ENCODE results near the gene PPP6R2.

PPP6R2 gene

GRCh38 chr22:50299785-50300619 is 43.1 kb upstream of the PPP6R2 start:
- Histone ChIP-seq H3K36me3 (ENCODE audit: control insufficient read depth in 1 of 2, insufficient read depth in 2 of 2, low read length in 2 of 2) (no peaks in the 10 kb centered on the region), H3K27ac (ENCODE audit: low read depth, low read length) (peak overlapping the region; percentile 66), H3K9ac (ENCODE audit: low read depth in 1 of 2, low read length in 2 of 2) (peak overlapping the region in 1 of 2 donors; percentile 25), H3K27me3 (ENCODE audit: control insufficient read depth in 1 of 2, insufficient read depth in 2 of 2, low read length in 2 of 2) (no peaks in the 10 kb centered on the region), H3K4me1 (ENCODE audit: control insufficient read depth in 1 of 2, insufficient read depth in 2 of 2, low read length in 2 of 2) (peaks cover 73 to 76% of the 10 kb centered on the region in 2 donors), H3K4me3 (ENCODE audit: low read depth in 1 of 2, low read length in 2 of 2) (peak overlapping the region; percentile 32 to 43), H3K9me3 (ENCODE audit: control insufficient read depth in 1 of 2, low read length in 2 of 2) (no peaks in the 10 kb centered on the region)

GRCh38 chr22:50300620-50301257 is 42.4 kb upstream of the PPP6R2 start:
- Histone ChIP-seq H3K9ac (ENCODE audit: low read depth in 1 of 2, low read length in 2 of 2) (peak overlapping the region in 1 of 2 donors; percentile 25), H3K9me3 (ENCODE audit: control insufficient read depth in 1 of 2, low read length in 2 of 2) (no peaks in the 10 kb centered on the region), H3K27me3 (ENCODE audit: control insufficient read depth in 1 of 2, insufficient read depth in 2 of 2, low read length in 2 of 2) (no peaks in the 10 kb centered on the region), H3K27ac (ENCODE audit: low read depth, low read length) (peak overlapping the region; percentile 22), H3K4me1 (ENCODE audit: control insufficient read depth in 1 of 2, insufficient read depth in 2 of 2, low read length in 2 of 2) (peaks cover 74 to 83% of the 10 kb centered on the region in 2 donors), H3K4me3 (ENCODE audit: low read depth in 1 of 2, low read length in 2 of 2) (peak overlapping the region in 1 of 2 donors; percentile 12), H3K36me3 (ENCODE audit: control insufficient read depth in 1 of 2, insufficient read depth in 2 of 2, low read length in 2 of 2) (no peaks in the 10 kb centered on the region)

GRCh38 chr22:50301581-50301991 is 41.5 kb upstream of the PPP6R2 start:
- peaks cover 72 to 82% of the 10 kb centered on the region in 2 donors for H3K4me1 ChIP-seq (ENCODE audit: control insufficient read depth in 1 of 2, insufficient read depth in 2 of 2, low read length in 2 of 2)
- no peaks in the 10 kb centered on the region for H3K27me3 ChIP-seq (ENCODE audit: control insufficient read depth in 1 of 2, insufficient read depth in 2 of 2, low read length in 2 of 2)
- no peaks in the 10 kb centered on the region for H3K9me3 ChIP-seq (ENCODE audit: control insufficient read depth in 1 of 2, low read length in 2 of 2)
- H3K9ac ChIP-seq (ENCODE audit: low read depth in 1 of 2, low read length in 2 of 2): no peak overlapping the region
- peak overlapping the region in 1 of 2 donors; percentile 12 for H3K4me3 ChIP-seq (ENCODE audit: low read depth in 1 of 2, low read length in 2 of 2)
- H3K36me3 ChIP-seq (ENCODE audit: control insufficient read depth in 1 of 2, insufficient read depth in 2 of 2, low read length in 2 of 2): no peaks in the 10 kb centered on the region
- H3K27ac ChIP-seq (ENCODE audit: low read depth, low read length): peak overlapping the region; percentile 49

- Histone ChIP-seq H3K27me3 (ENCODE audit: control insufficient read depth in 1 of 2, insufficient read depth in 2 of 2, low read length in 2 of 2) (no peaks in the 10 kb centered on the region), H3K4me3 (ENCODE audit: low read depth in 1 of 2, low read length in 2 of 2) (peak overlapping the region in 1 of 2 donors; percentile 12)
These were observed 41.0 kb upstream of the PPP6R2 start for GRCh38 chr22:50302041-50302541.

GRCh38 chr22:50302564-50302963 is 40.6 kb upstream of the PPP6R2 start:
- H3K27me3 ChIP-seq (ENCODE audit: control insufficient read depth in 1 of 2, insufficient read depth in 2 of 2, low read length in 2 of 2): no peaks in the 10 kb centered on the region
- H3K9ac ChIP-seq (ENCODE audit: low read depth in 1 of 2, low read length in 2 of 2): peak overlapping the region; percentile 32 to 56
- H3K4me1 ChIP-seq (ENCODE audit: control insufficient read depth in 1 of 2, insufficient read depth in 2 of 2, low read length in 2 of 2): peaks cover 63 to 73% of the 10 kb centered on the region in 2 donors
- H3K27ac ChIP-seq (ENCODE audit: low read depth, low read length): peak overlapping the region; percentile 49
- no peaks in the 10 kb centered on the region for H3K36me3 ChIP-seq (ENCODE audit: control insufficient read depth in 1 of 2, insufficient read depth in 2 of 2, low read length in 2 of 2)
- H3K4me3 ChIP-seq (ENCODE audit: low read depth in 1 of 2, low read length in 2 of 2): no peak overlapping the region
- no peaks in the 10 kb centered on the region for H3K9me3 ChIP-seq (ENCODE audit: control insufficient read depth in 1 of 2, low read length in 2 of 2)

More at GRCh38 chr22:50302041-50302541, 41.0 kb upstream of the PPP6R2 start:
- Histone ChIP-seq H3K9me3 (ENCODE audit: control insufficient read depth in 1 of 2, low read length in 2 of 2) (no peaks in the 10 kb centered on the region), H3K9ac (ENCODE audit: low read depth in 1 of 2, low read length in 2 of 2) (peak overlapping the region; percentile 32 to 56), H3K27ac (ENCODE audit: low read depth, low read length) (peak overlapping the region; percentile 49), H3K4me1 (ENCODE audit: control insufficient read depth in 1 of 2, insufficient read depth in 2 of 2, low read length in 2 of 2) (peaks cover 67 to 77% of the 10 kb centered on the region in 2 donors), H3K36me3 (ENCODE audit: control insufficient read depth in 1 of 2, insufficient read depth in 2 of 2, low read length in 2 of 2) (no peaks in the 10 kb centered on the region)

- Histone ChIP-seq H3K27me3 (ENCODE audit: control insufficient read depth in 1 of 2, insufficient read depth in 2 of 2, low read length in 2 of 2) (no peaks in the 10 kb centered on the region), H3K9me3 (ENCODE audit: control insufficient read depth in 1 of 2, low read length in 2 of 2) (no peaks in the 10 kb centered on the region), H3K4me1 (ENCODE audit: control insufficient read depth in 1 of 2, insufficient read depth in 2 of 2, low read length in 2 of 2) (peaks cover 58 to 71% of the 10 kb centered on the region in 2 donors), H3K36me3 (ENCODE audit: control insufficient read depth in 1 of 2, insufficient read depth in 2 of 2, low read length in 2 of 2) (no peaks in the 10 kb centered on the region), H3K4me3 (ENCODE audit: low read depth in 1 of 2, low read length in 2 of 2) (peak overlapping the region; percentile 28 to 44), H3K9ac (ENCODE audit: low read depth in 1 of 2, low read length in 2 of 2) (peak overlapping the region; percentile 43 to 56), H3K27ac (ENCODE audit: low read depth, low read length) (peak overlapping the region; percentile 91)
These were observed 39.6 kb upstream of the PPP6R2 start for GRCh38 chr22:50303515-50303847.

GRCh38 chr22:50303848-50304527 is 39.1 kb upstream of the PPP6R2 start:
- Histone ChIP-seq H3K9ac (ENCODE audit: low read depth in 1 of 2, low read length in 2 of 2) (peak overlapping the region; percentile 43 to 56), H3K4me1 (ENCODE audit: control insufficient read depth in 1 of 2, insufficient read depth in 2 of 2, low read length in 2 of 2) (peaks cover 53 to 70% of the 10 kb centered on the region in 2 donors), H3K4me3 (ENCODE audit: low read depth in 1 of 2, low read length in 2 of 2) (peak overlapping the region in 1 of 2 donors; percentile 44), H3K36me3 (ENCODE audit: control insufficient read depth in 1 of 2, insufficient read depth in 2 of 2, low read length in 2 of 2) (no peaks in the 10 kb centered on the region), H3K27ac (ENCODE audit: low read depth, low read length) (peak overlapping the region; percentile 91), H3K9me3 (ENCODE audit: control insufficient read depth in 1 of 2, low read length in 2 of 2) (no peaks in the 10 kb centered on the region), H3K27me3 (ENCODE audit: control insufficient read depth in 1 of 2, insufficient read depth in 2 of 2, low read length in 2 of 2) (no peaks in the 10 kb centered on the region)

GRCh38 chr22:50304528-50305392 is 38.4 kb upstream of the PPP6R2 start:
- Histone ChIP-seq H3K9me3 (ENCODE audit: control insufficient read depth in 1 of 2, low read length in 2 of 2) (no peaks in the 10 kb centered on the region), H3K36me3 (ENCODE audit: control insufficient read depth in 1 of 2, insufficient read depth in 2 of 2, low read length in 2 of 2) (no peaks in the 10 kb centered on the region), H3K4me3 (ENCODE audit: low read depth in 1 of 2, low read length in 2 of 2) (peak overlapping the region; percentile 83 to 86), H3K9ac (ENCODE audit: low read depth in 1 of 2, low read length in 2 of 2) (peak overlapping the region; percentile 82), H3K4me1 (ENCODE audit: control insufficient read depth in 1 of 2, insufficient read depth in 2 of 2, low read length in 2 of 2) (peaks cover 53 to 74% of the 10 kb centered on the region in 2 donors), H3K27me3 (ENCODE audit: control insufficient read depth in 1 of 2, insufficient read depth in 2 of 2, low read length in 2 of 2) (no peaks in the 10 kb centered on the region), H3K27ac (ENCODE audit: low read depth, low read length) (peak overlapping the region; percentile 91)

- Histone ChIP-seq H3K4me3 (ENCODE audit: low read depth in 1 of 2, low read length in 2 of 2) (peak overlapping the region; percentile 83 to 86), H3K27me3 (ENCODE audit: control insufficient read depth in 1 of 2, insufficient read depth in 2 of 2, low read length in 2 of 2) (no peaks in the 10 kb centered on the region), H3K27ac (ENCODE audit: low read depth, low read length) (peak overlapping the region; percentile 91), H3K9ac (ENCODE audit: low read depth in 1 of 2, low read length in 2 of 2) (peak overlapping the region; percentile 82), H3K4me1 (ENCODE audit: control insufficient read depth in 1 of 2, insufficient read depth in 2 of 2, low read length in 2 of 2) (peaks cover 53 to 76% of the 10 kb centered on the region in 2 donors), H3K9me3 (ENCODE audit: control insufficient read depth in 1 of 2, low read length in 2 of 2) (no peaks in the 10 kb centered on the region), H3K36me3 (ENCODE audit: control insufficient read depth in 1 of 2, insufficient read depth in 2 of 2, low read length in 2 of 2) (no peaks in the 10 kb centered on the region)
These were observed 37.7 kb upstream of the PPP6R2 start for GRCh38 chr22:50305393-50305922.
